GM18868 (cell line): Measurements from ENCODE around the gene TTBK1.

Experiments used
- ATAC-seq: cut with Tn5 transposase; IDR thresholded peaks from one replicate; pipeline ENCODE4 v1.9.1; 2021; ENCODE audit warnings: mild to moderate bottlenecking, moderate library complexity; ENCODE audit not compliant: unreplicated experiment

TTBK1 gene

GRCh38 chr6:43242908-43243663, at the start of gene TTBK1:
Gene TTBK1, plus strand, starts transcription at chr6:43243481. Its CDS starts 3,180 bp downstream, at chr6:43246661.
- no peak for ATAC-seq

- ATAC-seq: no peak
Observed at GRCh38 chr6:43193929-43194328, 49.4 kb upstream of the TTBK1 start.

DNA sequence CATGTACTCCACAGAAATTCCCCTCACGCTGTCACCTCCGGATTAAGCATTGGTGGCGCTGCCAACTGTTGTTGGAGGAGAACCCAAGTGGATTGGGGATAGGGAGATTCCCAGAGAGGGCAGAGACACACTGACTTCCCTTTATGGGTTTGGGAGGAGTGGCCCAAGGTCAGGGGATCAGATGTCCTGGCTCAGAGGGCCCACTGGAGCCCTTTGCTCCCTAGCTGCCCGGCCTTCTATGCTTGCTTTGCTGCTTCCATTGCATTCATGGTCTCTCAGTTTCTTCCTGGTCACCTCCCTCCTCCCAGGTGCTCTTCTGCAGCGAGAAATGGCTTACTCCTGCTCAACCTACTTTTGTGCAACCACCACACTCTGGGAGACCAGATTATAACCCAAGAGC, 46.9 kb upstream of the TTBK1 start:
- ATAC-seq: no peak

- ATAC-seq: no peak
Observed at GRCh38 chr6:43199912-43200311, 43.4 kb upstream of the TTBK1 start.

GRCh38 chr6:43200541-43200940, 42.7 kb upstream of the TTBK1 start:
- ATAC-seq: no peak

GRCh38 chr6:43202451-43202850, 40.8 kb upstream of the TTBK1 start:
- no peak for ATAC-seq

DNA sequence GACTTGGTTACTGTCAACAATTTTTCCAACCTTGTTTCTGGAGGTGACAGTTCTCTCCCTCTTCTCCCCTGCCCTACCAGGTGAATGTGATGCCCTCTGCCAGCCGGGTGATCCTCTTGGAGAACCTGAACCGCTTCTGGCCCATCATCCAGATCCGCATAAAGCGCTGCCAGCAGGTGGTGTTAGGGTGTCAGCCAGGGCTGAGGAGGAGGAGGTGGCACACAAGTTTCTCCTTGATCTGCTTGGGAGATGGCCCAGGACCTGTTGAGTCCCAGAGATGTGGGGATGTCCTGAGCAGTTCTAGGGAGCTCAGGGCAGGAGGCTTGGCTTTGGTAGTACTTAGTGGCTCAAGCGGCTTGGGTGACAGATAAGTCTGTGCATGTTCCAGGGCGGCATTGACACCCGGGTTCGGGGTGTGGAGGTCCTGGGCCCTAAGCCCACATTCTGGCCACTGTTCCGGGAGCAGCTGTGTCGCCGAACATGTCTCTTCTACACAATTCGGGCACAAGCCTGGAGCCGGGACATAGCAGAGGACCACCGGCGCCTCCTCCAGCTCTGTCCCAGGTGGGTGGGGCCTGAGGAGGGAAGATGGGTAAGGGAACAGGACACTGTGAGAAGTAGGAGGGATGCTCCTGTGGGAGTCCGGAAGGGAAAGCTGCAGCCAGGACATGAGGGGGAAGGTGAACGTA, 40.1 kb upstream of the TTBK1 start:
- no peak for ATAC-seq

GRCh38 chr6:43203718-43204095, 39.6 kb upstream of the TTBK1 start:
- no peak for ATAC-seq

- no peak for ATAC-seq
Observed at GRCh38 chr6:43204271-43205105, 38.8 kb upstream of the TTBK1 start.

- no peak for ATAC-seq
Observed at GRCh38 chr6:43205849-43206248, 37.4 kb upstream of the TTBK1 start.

DNA sequence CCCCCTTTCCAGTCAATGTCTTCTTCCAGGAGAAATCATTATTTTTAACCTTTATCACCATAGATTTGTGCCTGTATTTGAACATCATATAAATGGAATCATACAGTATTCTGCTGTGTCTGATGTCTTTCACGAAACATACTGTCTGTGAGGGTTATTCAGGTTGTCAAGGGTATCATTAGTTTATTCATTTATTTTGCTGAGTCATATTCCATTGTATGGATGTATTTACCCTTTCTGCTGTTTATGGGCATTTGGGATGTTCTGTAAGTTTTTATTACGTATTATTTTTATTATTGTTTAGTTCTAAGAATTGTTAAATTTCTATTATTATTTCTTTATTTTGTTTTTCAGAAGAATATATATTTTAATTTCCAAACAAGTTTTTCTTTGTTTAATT, 36.0 kb upstream of the TTBK1 start:
- no peak for ATAC-seq

DNA sequence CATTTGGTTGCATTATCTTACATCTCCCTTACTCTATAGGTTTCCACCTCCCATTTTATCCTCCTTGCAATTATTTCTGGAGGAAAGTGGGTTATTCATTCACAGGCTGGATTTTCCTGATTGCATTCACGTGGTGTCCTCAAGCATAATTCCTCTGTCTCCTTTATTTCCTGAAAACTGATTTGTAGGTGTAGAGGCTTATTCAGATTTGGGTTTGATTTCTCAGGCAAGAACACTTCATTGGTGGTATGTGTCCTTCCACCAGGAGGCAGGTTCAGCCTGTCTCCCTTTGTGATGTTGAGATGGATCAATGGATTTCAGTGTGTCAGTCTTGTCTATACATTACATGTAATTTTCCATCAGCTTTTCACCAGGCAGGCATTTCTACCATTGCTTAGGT, 31.3 kb upstream of the TTBK1 start:
- ATAC-seq: no peak

GRCh38 chr6:43213431-43213830, 29.9 kb upstream of the TTBK1 start:
- ATAC-seq: no peak

DNA sequence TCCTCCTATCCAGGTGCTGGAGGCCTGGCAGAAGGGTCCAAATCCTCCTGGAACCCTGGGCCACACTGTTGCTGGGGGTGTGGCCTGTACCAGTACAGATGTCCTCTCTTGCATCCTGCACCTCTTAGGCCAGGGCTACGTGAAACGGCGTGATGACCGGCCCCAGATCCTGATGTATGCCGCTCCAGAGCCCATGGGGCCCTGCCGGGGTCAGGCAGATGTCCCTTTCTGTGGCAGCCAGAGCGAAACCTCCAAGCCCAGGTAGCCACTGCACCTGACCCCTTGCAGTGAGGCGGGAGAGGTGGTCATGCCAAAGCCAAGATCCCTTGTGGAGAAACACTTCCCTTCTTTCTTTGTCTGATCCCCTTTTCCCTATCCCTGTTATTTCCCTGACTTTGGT, 28.2 kb upstream of the TTBK1 start:
- no peak for ATAC-seq

GRCh38 chr6:43216200-43216599, 27.1 kb upstream of the TTBK1 start:
- no peak for ATAC-seq

GRCh38 chr6:43217351-43217750, 25.9 kb upstream of the TTBK1 start:
- no peak for ATAC-seq

DNA sequence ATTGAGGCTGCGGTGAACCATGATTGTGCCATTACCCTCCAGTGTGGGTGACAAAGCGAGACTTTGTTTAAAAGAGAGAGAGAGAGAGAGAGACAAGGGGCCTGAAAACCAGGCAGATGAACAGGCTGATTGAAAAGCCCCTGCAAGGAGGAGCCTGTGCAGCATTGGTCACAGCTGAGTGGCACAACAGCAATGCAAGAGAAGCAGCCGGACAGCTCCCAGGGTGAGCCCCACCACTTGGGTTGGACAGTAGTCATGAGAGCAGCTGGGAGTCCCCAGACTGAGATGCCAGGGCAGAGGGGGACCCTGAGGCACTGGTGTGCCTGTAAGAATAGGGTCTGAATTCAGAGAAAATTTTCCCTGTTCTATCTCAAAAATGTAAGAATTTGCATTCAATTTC, 24.2 kb upstream of the TTBK1 start:
- no peak for ATAC-seq

GRCh38 chr6:43219814-43220213, 23.5 kb upstream of the TTBK1 start:
- no peak for ATAC-seq

- no peak for ATAC-seq
Observed at GRCh38 chr6:43220439-43220951, 22.8 kb upstream of the TTBK1 start.

- ATAC-seq: no peak
Observed at GRCh38 chr6:43221046-43221972, 22.0 kb upstream of the TTBK1 start.
